ENCODE measurements around the gene ITSN2.

Gene ITSN2

GRCh38 chr2:24280645-24281044, 79.7 kb downstream of the ITSN2 start:
- H3K27me3 Mint-ChIP-seq (ENCODE audit: low read depth), result no peaks in the 10 kb centered on the region

GRCh38 chr2:24280161-24280560, 80.2 kb downstream of the ITSN2 start:
- H3K27ac Mint-ChIP-seq, result no peak overlapping the region
- H3K4me3 Mint-ChIP-seq, result no peak overlapping the region
- no peaks in the 10 kb centered on the region for H3K9me3 Mint-ChIP-seq
- no peaks in the 10 kb centered on the region for H3K27me3 Mint-ChIP-seq (ENCODE audit: low read depth)
- H3K36me3 Mint-ChIP-seq (ENCODE audit: low read depth), result peaks cover 11% of the 10 kb centered on the region
- peaks cover 4% of the 10 kb centered on the region for H3K4me1 Mint-ChIP-seq (ENCODE audit: low read depth)

More at GRCh38 chr2:24280645-24281044, 79.7 kb downstream of the ITSN2 start:
- H3K27ac Mint-ChIP-seq, result no peak overlapping the region
- H3K9me3 Mint-ChIP-seq, result no peaks in the 10 kb centered on the region
- no peak overlapping the region for H3K4me3 Mint-ChIP-seq
- peaks cover 4% of the 10 kb centered on the region for H3K4me1 Mint-ChIP-seq (ENCODE audit: low read depth)
- peaks cover 10% of the 10 kb centered on the region for H3K36me3 Mint-ChIP-seq (ENCODE audit: low read depth)

GRCh38 chr2:24276349-24276899, 83.9 kb downstream of the ITSN2 start:
- H3K36me3 Mint-ChIP-seq (ENCODE audit: low read depth), result peaks cover 25% of the 10 kb centered on the region
- H3K4me3 Mint-ChIP-seq, result no peak overlapping the region
- H3K27me3 Mint-ChIP-seq (ENCODE audit: low read depth), result no peaks in the 10 kb centered on the region
- H3K4me1 Mint-ChIP-seq (ENCODE audit: low read depth), result peaks cover 4% of the 10 kb centered on the region
- H3K27ac Mint-ChIP-seq, result no peak overlapping the region
- H3K9me3 Mint-ChIP-seq, result no peaks in the 10 kb centered on the region

- Mint-ChIP-seq H3K9me3 (no peaks in the 10 kb centered on the region), H3K27me3 (ENCODE audit: low read depth) (no peaks in the 10 kb centered on the region), H3K4me3 (no peak overlapping the region), H3K27ac (no peak overlapping the region), H3K4me1 (ENCODE audit: low read depth) (peaks cover 4% of the 10 kb centered on the region), H3K36me3 (ENCODE audit: low read depth) (peaks cover 31% of the 10 kb centered on the region)
Measured at GRCh38 chr2:24274809-24275208, 85.5 kb downstream of the ITSN2 start.

GRCh38 chr2:24273598-24273997, 86.7 kb downstream of the ITSN2 start:
- Mint-ChIP-seq H3K36me3 (ENCODE audit: low read depth) (peaks cover 38% of the 10 kb centered on the region), H3K27ac (no peak overlapping the region), H3K4me1 (ENCODE audit: low read depth) (peaks cover 4% of the 10 kb centered on the region), H3K4me3 (no peak overlapping the region), H3K27me3 (ENCODE audit: low read depth) (no peaks in the 10 kb centered on the region), H3K9me3 (no peaks in the 10 kb centered on the region)

GRCh38 chr2:24272907-24273306, 87.4 kb downstream of the ITSN2 start:
- Mint-ChIP-seq H3K27me3 (ENCODE audit: low read depth) (no peaks in the 10 kb centered on the region), H3K4me1 (ENCODE audit: low read depth) (peaks cover 4% of the 10 kb centered on the region), H3K36me3 (ENCODE audit: low read depth) (peaks cover 37% of the 10 kb centered on the region), H3K4me3 (no peak overlapping the region), H3K27ac (no peak overlapping the region), H3K9me3 (no peaks in the 10 kb centered on the region)

GRCh38 chr2:24272161-24272802, 88.1 kb downstream of the ITSN2 start:
- H3K36me3 Mint-ChIP-seq (ENCODE audit: low read depth), result peaks cover 36% of the 10 kb centered on the region
- H3K9me3 Mint-ChIP-seq, result no peaks in the 10 kb centered on the region
- H3K27me3 Mint-ChIP-seq (ENCODE audit: low read depth), result no peaks in the 10 kb centered on the region
- peaks cover 4% of the 10 kb centered on the region for H3K4me1 Mint-ChIP-seq (ENCODE audit: low read depth)
- H3K27ac Mint-ChIP-seq, result no peak overlapping the region
- no peak overlapping the region for H3K4me3 Mint-ChIP-seq

- H3K27me3 Mint-ChIP-seq (ENCODE audit: low read depth), result no peaks in the 10 kb centered on the region
- no peaks in the 10 kb centered on the region for H3K9me3 Mint-ChIP-seq
- H3K36me3 Mint-ChIP-seq (ENCODE audit: low read depth), result peaks cover 33% of the 10 kb centered on the region
- no peaks in the 10 kb centered on the region for H3K4me1 Mint-ChIP-seq (ENCODE audit: low read depth)
- no peak overlapping the region for H3K27ac Mint-ChIP-seq
- no peak overlapping the region for H3K4me3 Mint-ChIP-seq
Measured at GRCh38 chr2:24269265-24269664, 91.1 kb downstream of the ITSN2 start.

GRCh38 chr2:24265212-24265611, 95.1 kb downstream of the ITSN2 start:
- H3K36me3 Mint-ChIP-seq (ENCODE audit: low read depth), result peaks cover 29% of the 10 kb centered on the region

GRCh38 chr2:24262421-24262970, 97.8 kb downstream of the ITSN2 start:
- no peak overlapping the region for H3K4me3 Mint-ChIP-seq
- peak overlapping the region; percentile 16 for H3K27ac Mint-ChIP-seq
- peaks cover 26% of the 10 kb centered on the region for H3K36me3 Mint-ChIP-seq (ENCODE audit: low read depth)
- peaks cover 13% of the 10 kb centered on the region for H3K4me1 Mint-ChIP-seq (ENCODE audit: low read depth)
- no peaks in the 10 kb centered on the region for H3K27me3 Mint-ChIP-seq (ENCODE audit: low read depth)
- H3K9me3 Mint-ChIP-seq, result no peaks in the 10 kb centered on the region

More at GRCh38 chr2:24265212-24265611, 95.1 kb downstream of the ITSN2 start:
- Mint-ChIP-seq H3K9me3 (no peaks in the 10 kb centered on the region), H3K4me1 (ENCODE audit: low read depth) (peaks cover 13% of the 10 kb centered on the region), H3K4me3 (no peak overlapping the region), H3K27me3 (ENCODE audit: low read depth) (no peaks in the 10 kb centered on the region), H3K27ac (no peak overlapping the region)

- Mint-ChIP-seq H3K9me3 (no peaks in the 10 kb centered on the region), H3K27ac (no peak overlapping the region), H3K27me3 (ENCODE audit: low read depth) (no peaks in the 10 kb centered on the region), H3K4me1 (ENCODE audit: low read depth) (peaks cover 13% of the 10 kb centered on the region), H3K4me3 (no peak overlapping the region), H3K36me3 (ENCODE audit: low read depth) (peaks cover 29% of the 10 kb centered on the region)
Measured at GRCh38 chr2:24261441-24261840, 98.9 kb downstream of the ITSN2 start.

GRCh38 chr2:24259316-24259715, 101.0 kb downstream of the ITSN2 start:
- no peak overlapping the region for H3K4me3 Mint-ChIP-seq
- H3K36me3 Mint-ChIP-seq (ENCODE audit: low read depth), result peaks cover 21% of the 10 kb centered on the region
- peaks cover 13% of the 10 kb centered on the region for H3K4me1 Mint-ChIP-seq (ENCODE audit: low read depth)
- no peak overlapping the region for H3K27ac Mint-ChIP-seq
- H3K9me3 Mint-ChIP-seq, result no peaks in the 10 kb centered on the region
- no peaks in the 10 kb centered on the region for H3K27me3 Mint-ChIP-seq (ENCODE audit: low read depth)

GRCh38 chr2:24258718-24259117, 101.6 kb downstream of the ITSN2 start:
- Mint-ChIP-seq H3K36me3 (ENCODE audit: low read depth) (peaks cover 23% of the 10 kb centered on the region), H3K27me3 (ENCODE audit: low read depth) (no peaks in the 10 kb centered on the region), H3K9me3 (no peaks in the 10 kb centered on the region), H3K27ac (no peak overlapping the region), H3K4me3 (no peak overlapping the region), H3K4me1 (ENCODE audit: low read depth) (peaks cover 13% of the 10 kb centered on the region)

GRCh38 chr2:24253303-24253919, 106.9 kb downstream of the ITSN2 start:
- no peaks in the 10 kb centered on the region for H3K9me3 Mint-ChIP-seq

GRCh38 chr2:24247592-24247991, 112.7 kb downstream of the ITSN2 start:
- no peak overlapping the region for H3K27ac Mint-ChIP-seq
- H3K27me3 Mint-ChIP-seq (ENCODE audit: low read depth), result no peaks in the 10 kb centered on the region
- peaks cover 26% of the 10 kb centered on the region for H3K36me3 Mint-ChIP-seq (ENCODE audit: low read depth)
- H3K4me1 Mint-ChIP-seq (ENCODE audit: low read depth), result no peaks in the 10 kb centered on the region
- no peaks in the 10 kb centered on the region for H3K9me3 Mint-ChIP-seq
- H3K4me3 Mint-ChIP-seq, result no peak overlapping the region

More at GRCh38 chr2:24253303-24253919, 106.9 kb downstream of the ITSN2 start:
- Mint-ChIP-seq H3K27me3 (ENCODE audit: low read depth) (no peaks in the 10 kb centered on the region), H3K27ac (no peak overlapping the region), H3K4me3 (no peak overlapping the region), H3K4me1 (ENCODE audit: low read depth) (no peaks in the 10 kb centered on the region), H3K36me3 (ENCODE audit: low read depth) (peaks cover 27% of the 10 kb centered on the region)
